ENCODE measurements around the gene LPAR5.

LPAR5 gene

GRCh38 chr12:6644257-6644596, 8.5 kb upstream of the LPAR5 start:
- no peak overlapping the region for H3K4me3 ChIP-seq (ENCODE audit: low read length)
- no peak overlapping the region for H2AK5ac ChIP-seq (ENCODE audit: low read length)
- DNase-seq, result no peak
- no peak overlapping the region for H2BK15ac ChIP-seq (replicated peaks; ENCODE audit: low read depth)
- no peak overlapping the region for H3K9ac ChIP-seq (ENCODE audit: low read length)
- H3K23ac ChIP-seq (ENCODE audit: low read length), result no peak overlapping the region
- H4K8ac ChIP-seq (ENCODE audit: low read depth, low read length), result no peak overlapping the region
- no peaks in the 10 kb centered on the region for H3K36me3 ChIP-seq (ENCODE audit: control insufficient read depth, insufficient read depth, low read length)
- no peaks in the 10 kb centered on the region for H3K4me1 ChIP-seq (ENCODE audit: control insufficient read depth, low read depth, low read length)
- no peaks in the 10 kb centered on the region for H3K27me3 ChIP-seq (ENCODE audit: insufficient read depth, low read length, poor library complexity)
- no peak overlapping the region for H4K5ac ChIP-seq (ENCODE audit: low read length)
- H3K27ac ChIP-seq (ENCODE audit: low read depth, low read length), result no peak overlapping the region
- H3K79me1 ChIP-seq (ENCODE audit: low read length), result no peaks in the 10 kb centered on the region
- H3K4me2 ChIP-seq (ENCODE audit: low read length), result no peak overlapping the region
- H2BK5ac ChIP-seq (ENCODE audit: low read length), result no peak overlapping the region
- no peak overlapping the region for H3K18ac ChIP-seq (ENCODE audit: low read length)
- no peak overlapping the region for H2BK120ac ChIP-seq (ENCODE audit: low read depth, low read length)
- peak overlapping the region; percentile 47 for H3K56ac ChIP-seq (ENCODE audit: low read length)
- no CpG with 5 or more reads among the region's 6 CpGs for WGBS (ENCODE audit: extremely low coverage, insufficient coverage, low lambda C conversion rate)
- no peaks in the 10 kb centered on the region for H3K79me2 ChIP-seq (ENCODE audit: control insufficient read depth, insufficient read depth, low read length)
- no peak overlapping the region for H3K4ac ChIP-seq (ENCODE audit: low read depth, low read length)

DNA sequence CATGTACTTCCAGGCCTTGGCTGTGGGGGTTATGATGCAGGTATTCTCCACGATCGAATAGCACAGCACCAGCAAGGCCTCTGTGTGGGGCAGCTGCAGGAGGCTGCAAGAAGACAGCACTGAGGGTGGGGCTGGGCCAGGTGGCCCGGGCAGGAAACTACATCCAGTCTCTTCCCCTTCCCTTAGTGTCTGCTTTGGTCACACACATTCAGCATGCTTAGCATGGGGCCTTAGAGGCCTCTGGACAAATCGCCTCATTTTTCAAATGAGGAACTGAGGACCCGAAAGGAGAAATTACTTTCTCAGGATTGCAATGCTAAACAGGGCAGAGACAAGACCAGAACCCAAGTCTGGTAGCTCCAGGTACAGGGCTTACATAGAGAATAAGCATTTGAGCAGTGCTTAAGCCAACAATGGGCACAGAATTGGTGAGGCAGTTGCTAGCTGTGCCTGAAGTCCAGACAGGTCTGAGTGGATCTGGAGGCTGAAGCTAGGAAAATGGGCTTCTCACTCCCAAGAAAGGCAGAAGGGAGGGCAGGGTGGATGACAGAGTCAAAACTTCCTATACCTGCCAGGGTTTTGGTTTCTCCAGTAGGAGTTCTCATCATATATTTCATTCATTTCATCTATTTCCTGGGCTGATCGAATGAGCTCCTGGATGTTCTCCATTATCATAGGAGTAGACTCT, 8.0 kb upstream of the LPAR5 start:
- whole genome bisulfite sequencing (ENCODE audit: extremely low coverage, insufficient coverage, low lambda C conversion rate), result no CpG with 5 or more reads among the region's 6 CpGs
- Histone ChIP-seq H2AK5ac (ENCODE audit: low read length) (no peak overlapping the region), H2BK120ac (ENCODE audit: low read depth, low read length) (no peak overlapping the region), H3K4me2 (ENCODE audit: low read length) (no peak overlapping the region), H3K79me1 (ENCODE audit: low read length) (no peaks in the 10 kb centered on the region), H3K27me3 (ENCODE audit: insufficient read depth, low read length, poor library complexity) (no peaks in the 10 kb centered on the region), H3K36me3 (ENCODE audit: control insufficient read depth, insufficient read depth, low read length) (no peaks in the 10 kb centered on the region), H3K56ac (ENCODE audit: low read length) (no peak overlapping the region), H3K4me3 (ENCODE audit: low read length) (no peak overlapping the region), H3K23ac (ENCODE audit: low read length) (no peak overlapping the region), H3K79me2 (ENCODE audit: control insufficient read depth, insufficient read depth, low read length) (no peaks in the 10 kb centered on the region), H3K27ac (ENCODE audit: low read depth, low read length) (no peak overlapping the region), H2BK15ac (replicated peaks; ENCODE audit: low read depth) (no peak overlapping the region), H3K9ac (ENCODE audit: low read length) (no peak overlapping the region), H4K5ac (ENCODE audit: low read length) (no peak overlapping the region), H3K4me1 (ENCODE audit: control insufficient read depth, low read depth, low read length) (no peaks in the 10 kb centered on the region), H3K18ac (ENCODE audit: low read length) (no peak overlapping the region), H3K4ac (ENCODE audit: low read depth, low read length) (no peak overlapping the region), H2BK5ac (ENCODE audit: low read length) (no peak overlapping the region), H4K8ac (ENCODE audit: low read depth, low read length) (no peak overlapping the region)
- DNase-seq, result no peak

DNA sequence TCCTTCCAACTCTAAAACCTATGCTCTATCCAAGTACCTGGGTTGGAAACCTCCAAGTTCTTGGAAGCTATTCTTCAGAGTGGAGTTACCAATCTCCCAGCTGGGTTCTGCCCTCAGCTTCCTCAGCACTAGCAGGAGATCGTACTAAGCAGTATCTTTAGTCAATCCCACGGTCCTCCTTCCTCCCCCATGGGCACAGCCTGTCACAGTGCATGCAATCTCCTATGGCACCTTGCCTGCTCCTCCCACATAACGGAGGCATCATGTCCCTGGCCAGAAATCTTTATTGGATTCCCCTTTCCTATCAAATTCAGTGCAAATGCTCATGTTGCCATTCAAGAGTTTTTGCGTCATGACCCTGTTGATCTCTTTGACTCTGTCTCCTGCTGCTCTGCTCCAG, 5.4 kb upstream of the LPAR5 start:
- peaks cover under 1% of the 10 kb centered on the region for H3K4me1 ChIP-seq (ENCODE audit: control insufficient read depth, low read depth, low read length)
- H3K18ac ChIP-seq (ENCODE audit: low read length), result no peak overlapping the region
- no peak overlapping the region for H2BK120ac ChIP-seq (ENCODE audit: low read depth, low read length)
- H3K9ac ChIP-seq (ENCODE audit: low read length), result no peak overlapping the region
- no peaks in the 10 kb centered on the region for H3K36me3 ChIP-seq (ENCODE audit: control insufficient read depth, insufficient read depth, low read length)
- no peaks in the 10 kb centered on the region for H3K79me1 ChIP-seq (ENCODE audit: low read length)
- H3K4ac ChIP-seq (ENCODE audit: low read depth, low read length), result no peak overlapping the region
- no peak overlapping the region for H3K56ac ChIP-seq (ENCODE audit: low read length)
- H3K23ac ChIP-seq (ENCODE audit: low read length), result no peak overlapping the region
- no peak overlapping the region for H4K8ac ChIP-seq (ENCODE audit: low read depth, low read length)
- no CpG with 5 or more reads among the region's 4 CpGs for WGBS (ENCODE audit: extremely low coverage, insufficient coverage, low lambda C conversion rate)
- no peak overlapping the region for H3K4me3 ChIP-seq (ENCODE audit: low read length)
- no peak overlapping the region for H2BK5ac ChIP-seq (ENCODE audit: low read length)
- H2BK15ac ChIP-seq (replicated peaks; ENCODE audit: low read depth), result no peak overlapping the region
- DNase-seq, result no peak
- no peak overlapping the region for H3K4me2 ChIP-seq (ENCODE audit: low read length)
- no peaks in the 10 kb centered on the region for H3K79me2 ChIP-seq (ENCODE audit: control insufficient read depth, insufficient read depth, low read length)
- H2AK5ac ChIP-seq (ENCODE audit: low read length), result no peak overlapping the region
- H4K5ac ChIP-seq (ENCODE audit: low read length), result no peak overlapping the region
- H3K27ac ChIP-seq (ENCODE audit: low read depth, low read length), result no peak overlapping the region
- no peaks in the 10 kb centered on the region for H3K27me3 ChIP-seq (ENCODE audit: insufficient read depth, low read length, poor library complexity)

DNA sequence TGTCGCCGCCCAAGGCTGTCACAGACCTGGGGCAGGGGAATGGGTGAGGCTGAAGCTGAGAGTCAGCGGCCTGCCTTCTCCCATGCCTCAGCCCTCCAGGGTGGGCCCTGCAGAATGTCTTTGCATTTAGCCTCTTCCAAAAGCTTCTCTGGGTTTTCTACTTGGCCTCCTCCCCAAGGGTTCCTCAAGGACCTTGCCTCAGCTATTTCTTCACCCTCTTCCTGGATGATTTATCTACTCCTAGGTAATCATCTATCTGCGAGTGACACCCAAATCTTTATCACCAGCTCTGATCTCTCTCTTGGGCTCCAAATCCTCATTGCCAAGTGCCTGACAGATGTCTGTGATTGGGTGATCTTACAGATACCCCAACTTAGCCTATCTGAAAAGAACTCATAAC, 4.7 kb upstream of the LPAR5 start:
- Histone ChIP-seq H3K56ac (ENCODE audit: low read length) (no peak overlapping the region), H3K79me1 (ENCODE audit: low read length) (no peaks in the 10 kb centered on the region), H3K9ac (ENCODE audit: low read length) (no peak overlapping the region), H3K36me3 (ENCODE audit: control insufficient read depth, insufficient read depth, low read length) (no peaks in the 10 kb centered on the region), H3K4me2 (ENCODE audit: low read length) (no peak overlapping the region), H3K4me3 (ENCODE audit: low read length) (no peak overlapping the region), H3K4ac (ENCODE audit: low read depth, low read length) (no peak overlapping the region), H2BK120ac (ENCODE audit: low read depth, low read length) (no peak overlapping the region), H4K8ac (ENCODE audit: low read depth, low read length) (no peak overlapping the region), H3K27me3 (ENCODE audit: insufficient read depth, low read length, poor library complexity) (no peaks in the 10 kb centered on the region), H3K27ac (ENCODE audit: low read depth, low read length) (no peak overlapping the region), H4K5ac (ENCODE audit: low read length) (no peak overlapping the region), H2AK5ac (ENCODE audit: low read length) (no peak overlapping the region), H3K23ac (ENCODE audit: low read length) (no peak overlapping the region), H3K79me2 (ENCODE audit: control insufficient read depth, insufficient read depth, low read length) (no peaks in the 10 kb centered on the region), H2BK15ac (replicated peaks; ENCODE audit: low read depth) (no peak overlapping the region), H3K18ac (ENCODE audit: low read length) (no peak overlapping the region), H3K4me1 (ENCODE audit: control insufficient read depth, low read depth, low read length) (peaks cover 5% of the 10 kb centered on the region), H2BK5ac (ENCODE audit: low read length) (no peak overlapping the region)
- WGBS (ENCODE audit: extremely low coverage, insufficient coverage, low lambda C conversion rate), result no CpG with 5 or more reads among the region's 4 CpGs
- DNase-seq, result no peak

DNA sequence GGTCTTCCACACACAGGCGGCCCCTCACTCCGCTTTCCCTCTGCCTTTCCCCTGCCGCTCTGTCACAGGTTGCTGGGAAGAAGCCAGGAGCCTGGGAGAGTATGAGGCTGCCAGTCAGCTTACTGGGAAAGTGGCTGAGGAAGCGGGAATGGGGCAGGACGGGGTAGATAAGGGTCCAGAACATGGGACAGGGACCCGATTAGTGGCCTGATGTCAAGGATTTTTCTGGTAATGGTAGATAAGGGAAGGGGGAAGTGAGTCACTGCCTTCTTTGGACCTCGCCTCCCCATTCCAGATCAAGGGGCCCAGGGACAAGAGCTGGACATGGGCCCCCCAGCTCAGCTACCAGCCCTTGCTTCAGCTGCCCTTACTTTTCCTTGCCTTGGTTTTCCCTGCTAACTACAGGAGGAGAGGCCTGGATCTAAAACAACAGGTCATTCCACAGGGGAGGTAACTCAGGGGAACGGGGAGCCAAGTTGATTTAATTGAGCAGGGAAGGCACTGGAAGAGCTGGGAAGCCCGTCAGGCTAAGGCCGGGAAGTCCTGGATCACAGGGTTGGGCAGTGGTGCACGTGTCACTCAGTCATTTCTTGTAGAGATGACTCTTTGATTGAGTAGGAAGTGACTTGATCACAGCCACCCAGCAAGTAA, 3.5 kb upstream of the LPAR5 start:
- peaks cover 8% of the 10 kb centered on the region for H3K4me1 ChIP-seq (ENCODE audit: control insufficient read depth, low read depth, low read length)
- H2BK15ac ChIP-seq (replicated peaks; ENCODE audit: low read depth), result no peak overlapping the region
- H2BK5ac ChIP-seq (ENCODE audit: low read length), result no peak overlapping the region
- DNase-seq, result no peak
- no peak overlapping the region for H2AK5ac ChIP-seq (ENCODE audit: low read length)
- H3K4me3 ChIP-seq (ENCODE audit: low read length), result no peak overlapping the region
- H3K18ac ChIP-seq (ENCODE audit: low read length), result no peak overlapping the region
- no peaks in the 10 kb centered on the region for H3K79me2 ChIP-seq (ENCODE audit: control insufficient read depth, insufficient read depth, low read length)
- no peak overlapping the region for H4K8ac ChIP-seq (ENCODE audit: low read depth, low read length)
- H3K23ac ChIP-seq (ENCODE audit: low read length), result no peak overlapping the region
- no peak overlapping the region for H3K4me2 ChIP-seq (ENCODE audit: low read length)
- H3K27me3 ChIP-seq (ENCODE audit: insufficient read depth, low read length, poor library complexity), result no peaks in the 10 kb centered on the region
- H3K36me3 ChIP-seq (ENCODE audit: control insufficient read depth, insufficient read depth, low read length), result no peaks in the 10 kb centered on the region
- no peak overlapping the region for H3K27ac ChIP-seq (ENCODE audit: low read depth, low read length)
- H3K4ac ChIP-seq (ENCODE audit: low read depth, low read length), result no peak overlapping the region
- H3K79me1 ChIP-seq (ENCODE audit: low read length), result no peaks in the 10 kb centered on the region
- no peak overlapping the region for H3K9ac ChIP-seq (ENCODE audit: low read length)
- H4K5ac ChIP-seq (ENCODE audit: low read length), result no peak overlapping the region
- H3K56ac ChIP-seq (ENCODE audit: low read length), result no peak overlapping the region
- WGBS (ENCODE audit: extremely low coverage, insufficient coverage, low lambda C conversion rate), result no CpG with 5 or more reads among the region's 11 CpGs
- no peak overlapping the region for H2BK120ac ChIP-seq (ENCODE audit: low read depth, low read length)

- Histone ChIP-seq H3K27me3 (ENCODE audit: insufficient read depth, low read length, poor library complexity) (no peaks in the 10 kb centered on the region), H3K18ac (ENCODE audit: low read length) (no peak overlapping the region), H4K5ac (ENCODE audit: low read length) (no peak overlapping the region), H3K27ac (ENCODE audit: low read depth, low read length) (no peak overlapping the region), H2BK5ac (ENCODE audit: low read length) (no peak overlapping the region), H3K4me3 (ENCODE audit: low read length) (no peak overlapping the region), H3K4ac (ENCODE audit: low read depth, low read length) (no peak overlapping the region), H2BK15ac (replicated peaks; ENCODE audit: low read depth) (no peak overlapping the region), H3K56ac (ENCODE audit: low read length) (peak overlapping the region; percentile 25), H3K4me2 (ENCODE audit: low read length) (no peak overlapping the region), H3K23ac (ENCODE audit: low read length) (no peak overlapping the region), H4K8ac (ENCODE audit: low read depth, low read length) (no peak overlapping the region), H3K79me1 (ENCODE audit: low read length) (no peaks in the 10 kb centered on the region), H2BK120ac (ENCODE audit: low read depth, low read length) (no peak overlapping the region), H3K36me3 (ENCODE audit: control insufficient read depth, insufficient read depth, low read length) (no peaks in the 10 kb centered on the region), H2AK5ac (ENCODE audit: low read length) (no peak overlapping the region), H3K79me2 (ENCODE audit: control insufficient read depth, insufficient read depth, low read length) (no peaks in the 10 kb centered on the region), H3K4me1 (ENCODE audit: control insufficient read depth, low read depth, low read length) (peaks cover 8% of the 10 kb centered on the region), H3K9ac (ENCODE audit: low read length) (no peak overlapping the region)
- DNase-seq, result no peak
- WGBS (ENCODE audit: extremely low coverage, insufficient coverage, low lambda C conversion rate), result no CpG with 5 or more reads among the region's 9 CpGs
Observed at GRCh38 chr12:6638305-6638704, 2.5 kb upstream of the LPAR5 start.

Measured in mesendoderm (in vitro differentiated cells).